HG03196 (cell line): Measurements from ENCODE around the gene ZNF592.

Experiments
- ATAC-seq: cut with Tn5 transposase; IDR thresholded peaks from one replicate; pipeline ENCODE4 v1.9.1; 2021; ENCODE audit not compliant: unreplicated experiment

Gene ZNF592

GRCh38 chr15:84824260-84825007, 76.0 kb downstream of the ZNF592 start:
- ATAC-seq = no peak

DNA sequence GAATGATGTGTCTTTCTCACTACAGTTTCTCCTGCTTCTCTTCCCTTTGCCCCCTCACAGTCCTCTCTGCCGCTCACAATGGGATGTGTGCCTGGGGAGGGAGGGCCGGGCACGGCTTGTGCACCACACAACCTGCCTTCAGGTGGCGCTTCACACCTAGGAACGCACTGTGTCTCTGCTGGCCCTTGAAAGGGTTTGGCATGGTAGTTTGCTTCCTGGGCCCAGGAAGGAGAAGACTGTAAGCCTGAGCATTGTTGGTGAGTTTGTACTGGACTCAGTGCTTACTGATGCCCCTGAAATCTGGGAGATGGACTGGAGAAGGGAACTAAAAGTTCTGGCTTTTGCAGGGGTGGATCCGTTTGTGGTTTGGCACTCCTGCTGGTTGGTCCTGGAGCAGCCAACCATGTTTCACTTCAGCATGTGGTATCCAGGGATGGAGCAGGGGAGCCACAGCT, 78.0 kb downstream of the ZNF592 start:
- no peak for ATAC-seq

DNA sequence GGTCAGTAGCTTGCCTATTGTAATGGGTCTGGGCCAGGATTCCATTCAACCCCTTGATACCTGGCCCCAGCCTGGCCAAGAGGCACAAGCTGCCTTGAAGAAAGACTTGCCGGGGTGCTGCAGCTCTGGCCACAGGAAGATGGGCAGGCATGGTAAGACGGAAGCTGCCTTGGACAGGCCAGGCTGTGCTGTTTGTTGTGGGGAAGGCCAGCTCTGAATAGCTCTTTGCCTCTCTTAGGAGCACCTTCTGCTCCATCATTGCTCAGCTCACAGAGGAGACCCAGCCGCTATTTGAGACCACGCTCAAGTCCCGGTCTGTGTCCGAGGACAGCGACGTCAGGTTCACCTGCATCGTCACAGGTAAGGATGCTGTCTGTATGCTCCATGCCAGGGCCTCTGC, 78.9 kb downstream of the ZNF592 start:
- ATAC-seq = no peak

DNA sequence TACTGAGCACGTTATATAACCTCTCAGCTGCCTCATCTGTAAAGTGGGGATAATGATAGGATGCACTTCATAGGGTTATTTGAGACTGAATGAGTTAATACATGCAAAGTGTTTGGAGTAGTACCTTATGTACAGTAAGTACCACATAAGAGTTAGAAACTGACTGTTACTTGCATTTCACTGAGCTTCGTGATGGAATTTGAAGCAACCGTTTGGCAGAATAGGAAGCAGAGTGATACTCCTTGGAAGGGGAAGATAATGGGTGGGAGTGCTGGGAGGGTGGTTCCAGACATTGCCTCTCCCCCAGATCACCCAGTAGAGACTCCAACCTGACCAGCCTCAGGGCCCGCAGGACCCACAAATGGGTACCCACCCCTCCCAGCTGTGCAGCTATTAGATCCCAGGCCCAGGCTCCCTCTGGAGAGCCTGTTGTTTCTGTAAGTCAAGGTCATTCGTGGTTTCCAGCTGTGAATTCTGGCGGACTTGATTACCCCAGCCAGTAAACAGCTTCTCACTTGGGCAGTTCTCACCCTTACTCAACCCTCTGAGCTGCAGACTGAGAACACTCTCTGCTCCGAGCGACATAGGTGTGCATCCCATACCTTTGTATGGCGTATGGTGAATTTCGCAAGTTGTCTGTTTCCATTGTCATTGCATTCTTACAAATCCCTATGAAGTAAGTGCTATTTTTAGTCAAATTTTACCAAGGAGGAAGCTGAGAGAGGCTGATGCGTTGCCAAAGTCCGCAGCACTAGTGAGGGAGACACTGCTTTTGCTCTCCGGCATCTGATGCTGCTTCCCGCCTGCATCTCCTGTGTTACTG, 79.9 kb downstream of the ZNF592 start:
- no peak for ATAC-seq

GRCh38 chr15:84829428-84829827, 81.0 kb downstream of the ZNF592 start:
- ATAC-seq = no peak

GRCh38 chr15:84830036-84830435, 81.6 kb downstream of the ZNF592 start:
- ATAC-seq = no peak

DNA sequence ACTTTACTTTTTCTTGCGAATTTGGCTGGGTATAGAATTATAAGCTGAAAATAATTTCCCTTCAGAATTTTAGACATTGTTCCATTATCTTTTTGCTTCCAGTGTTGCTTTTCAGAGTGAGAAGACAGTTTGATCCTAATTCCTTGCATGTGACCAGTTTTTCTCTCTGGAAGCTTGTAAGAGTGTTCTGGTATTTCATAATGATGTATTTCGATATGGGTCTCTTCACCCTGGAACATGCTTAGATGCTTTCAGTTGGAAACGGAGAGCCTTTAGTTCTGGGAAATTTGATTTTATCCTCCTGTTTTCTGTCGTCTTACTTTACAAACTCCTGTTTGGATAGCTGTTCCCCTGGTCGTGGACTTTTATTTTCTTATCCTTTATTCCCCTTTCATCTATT, 82.6 kb downstream of the ZNF592 start:
- no peak for ATAC-seq

DNA sequence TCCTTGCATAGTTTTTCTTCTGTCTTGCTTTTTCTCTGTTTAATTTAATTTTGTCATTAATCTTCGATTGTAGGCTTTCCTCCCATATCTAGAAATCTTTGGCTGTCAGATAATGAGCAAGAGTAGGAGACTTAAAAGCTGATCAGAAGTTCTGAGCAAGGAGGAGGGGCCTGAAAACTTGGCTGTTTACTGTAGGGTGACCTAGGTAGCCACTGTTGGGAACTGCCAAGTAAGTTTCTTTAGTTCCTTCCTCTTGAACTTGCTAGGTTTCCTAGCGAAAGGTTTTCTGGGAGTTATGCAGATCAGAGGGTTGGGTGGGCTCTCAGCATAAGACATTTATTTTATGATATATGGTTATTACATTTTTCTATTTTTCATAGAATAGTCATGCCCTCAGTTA, 83.2 kb downstream of the ZNF592 start:
- no peak for ATAC-seq

- ATAC-seq = no peak
These were observed 84.2 kb downstream of the ZNF592 start for GRCh38 chr15:84832448-84833040.

GRCh38 chr15:84833447-84834228, 85.2 kb downstream of the ZNF592 start:
- ATAC-seq = no peak

DNA sequence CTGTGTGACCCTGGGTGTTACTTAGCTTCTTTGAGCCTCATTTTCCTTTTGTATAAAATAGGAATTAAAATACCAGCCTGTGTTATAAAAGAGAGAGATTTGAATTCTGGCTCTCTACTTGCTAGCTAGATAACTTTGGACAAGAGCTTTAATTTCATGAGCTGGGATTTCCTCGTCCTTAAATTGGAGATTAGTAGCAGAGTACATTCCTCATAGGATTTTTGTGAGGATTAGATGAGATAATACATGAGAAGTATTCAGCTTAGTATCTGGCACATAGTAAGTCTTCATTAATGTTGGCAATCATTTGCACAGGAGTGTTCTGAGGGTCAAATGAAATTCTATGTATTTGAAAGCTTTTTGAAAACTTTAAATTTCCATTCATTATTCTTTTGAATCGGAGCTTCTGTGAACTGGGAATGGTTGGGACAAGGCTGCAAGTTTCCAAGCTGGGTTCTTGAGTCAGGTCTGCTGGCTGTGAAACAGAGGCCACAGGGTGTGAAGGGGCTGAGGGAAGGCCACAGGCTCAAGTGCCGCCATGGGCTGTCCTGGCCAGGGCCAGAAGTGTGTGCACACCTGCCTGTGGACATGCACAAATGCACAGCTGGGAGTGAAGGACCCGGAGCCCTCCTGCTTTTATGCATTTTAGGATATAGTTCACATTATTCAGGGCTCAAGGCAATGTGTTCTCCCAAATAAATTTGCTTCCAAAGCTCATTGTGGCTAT, 86.0 kb downstream of the ZNF592 start:
- ATAC-seq = no peak

DNA sequence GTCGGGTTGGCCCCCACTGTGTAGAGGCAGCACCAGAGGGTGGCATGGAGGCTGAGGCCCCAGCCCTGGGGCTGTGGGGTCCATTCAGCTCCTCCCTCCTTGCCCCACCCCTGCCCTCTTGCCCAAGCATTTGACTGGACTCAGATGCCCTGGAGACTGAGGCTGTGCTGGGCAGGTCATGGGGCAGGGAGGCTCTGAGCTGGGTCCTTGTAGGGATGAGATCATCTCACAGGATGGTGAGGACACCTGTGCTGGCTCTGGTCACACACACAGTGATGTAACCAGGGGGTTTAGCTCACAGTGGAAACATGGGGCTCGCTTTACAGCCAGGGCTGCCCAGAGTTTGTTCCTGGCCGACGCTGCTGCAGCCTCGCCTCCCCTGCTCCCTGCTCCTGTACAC, 86.6 kb downstream of the ZNF592 start:
- ATAC-seq = no peak

DNA sequence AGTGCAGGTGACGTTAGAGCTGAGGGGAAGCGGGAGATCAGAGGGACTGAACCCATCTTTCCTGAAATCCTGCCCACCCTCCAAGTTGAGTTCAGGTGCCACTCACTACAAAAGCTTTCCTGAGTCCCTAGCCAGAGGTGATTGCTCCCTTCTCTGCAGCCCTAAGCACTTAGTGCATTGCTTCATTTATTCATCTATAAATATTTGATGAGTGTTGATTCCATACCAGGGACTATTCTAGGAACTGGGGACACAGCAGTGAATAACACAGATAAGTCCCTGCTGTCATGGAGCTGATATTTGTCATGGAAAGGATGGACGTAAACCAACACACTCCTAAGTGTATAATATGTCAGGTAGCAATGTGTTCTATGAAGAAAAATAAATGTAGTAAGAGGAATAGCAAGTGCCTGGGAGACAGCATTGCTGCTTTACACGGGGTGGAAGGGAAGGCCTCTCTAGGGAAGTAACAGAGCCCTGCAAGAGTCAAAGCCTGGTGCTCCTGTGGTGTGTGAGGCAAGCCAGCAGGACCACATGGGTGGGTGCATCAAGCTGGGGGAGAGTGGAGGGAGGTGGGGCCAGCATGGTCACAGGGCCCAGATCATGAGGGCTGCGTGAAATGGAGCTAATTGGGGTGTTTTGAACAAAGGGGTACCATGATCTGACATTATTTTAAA, 87.4 kb downstream of the ZNF592 start:
- no peak for ATAC-seq

GRCh38 chr15:84836844-84837243, 88.5 kb downstream of the ZNF592 start:
- ATAC-seq = no peak

DNA sequence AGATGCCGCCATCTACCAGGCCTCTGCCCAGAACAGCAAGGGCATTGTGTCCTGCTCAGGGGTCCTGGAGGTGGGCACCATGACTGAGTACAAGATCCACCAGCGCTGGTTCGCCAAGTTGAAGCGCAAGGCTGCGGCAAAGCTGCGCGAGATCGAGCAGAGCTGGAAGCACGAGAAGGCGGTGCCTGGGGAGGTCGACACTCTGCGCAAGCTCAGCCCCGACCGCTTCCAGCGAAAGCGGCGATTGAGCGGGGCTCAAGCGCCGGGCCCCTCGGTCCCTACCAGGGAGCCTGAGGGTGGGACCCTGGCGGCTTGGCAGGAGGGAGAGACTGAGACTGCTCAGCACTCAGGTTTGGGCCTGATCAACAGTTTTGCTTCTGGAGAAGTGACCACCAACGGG, 91.3 kb downstream of the ZNF592 start:
- no peak for ATAC-seq

GRCh38 chr15:84840255-84840654, 91.9 kb downstream of the ZNF592 start:
- ATAC-seq = no peak

DNA sequence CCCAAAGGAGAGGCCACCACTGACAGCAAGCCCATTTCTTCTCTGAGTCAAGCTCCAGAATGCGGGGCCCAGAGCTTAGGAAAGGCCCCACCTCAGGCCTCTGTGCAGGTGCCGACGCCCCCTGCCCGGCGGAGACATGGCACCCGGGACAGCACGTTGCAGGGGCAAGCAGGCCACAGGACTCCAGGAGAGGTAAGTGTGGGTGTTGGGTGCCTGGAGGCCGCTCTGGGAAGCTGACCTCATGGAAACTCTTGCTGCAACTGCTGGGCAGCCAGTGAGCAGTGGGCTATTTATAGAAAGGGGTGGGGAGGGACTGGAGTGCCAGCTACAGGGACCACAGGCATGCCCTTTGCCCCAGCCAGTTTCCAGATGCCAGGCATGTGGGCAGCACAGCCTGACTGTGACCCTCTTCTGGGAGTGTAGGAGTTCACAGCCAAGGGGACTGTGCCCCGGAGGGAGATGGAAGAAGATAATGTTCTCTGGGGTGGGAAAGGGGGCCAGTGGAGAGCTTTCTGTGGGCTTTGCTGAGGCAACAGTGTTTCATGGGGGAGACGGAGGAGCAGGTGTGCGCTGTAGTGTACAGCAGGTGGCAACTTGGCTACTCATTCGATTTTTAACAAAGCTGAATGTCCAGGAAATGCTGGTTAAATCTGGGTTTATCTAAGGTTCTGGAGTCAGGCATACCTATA, 92.5 kb downstream of the ZNF592 start:
- ATAC-seq = no peak

- no peak for ATAC-seq
These were observed 94.4 kb downstream of the ZNF592 start for GRCh38 chr15:84842781-84843180.

DNA sequence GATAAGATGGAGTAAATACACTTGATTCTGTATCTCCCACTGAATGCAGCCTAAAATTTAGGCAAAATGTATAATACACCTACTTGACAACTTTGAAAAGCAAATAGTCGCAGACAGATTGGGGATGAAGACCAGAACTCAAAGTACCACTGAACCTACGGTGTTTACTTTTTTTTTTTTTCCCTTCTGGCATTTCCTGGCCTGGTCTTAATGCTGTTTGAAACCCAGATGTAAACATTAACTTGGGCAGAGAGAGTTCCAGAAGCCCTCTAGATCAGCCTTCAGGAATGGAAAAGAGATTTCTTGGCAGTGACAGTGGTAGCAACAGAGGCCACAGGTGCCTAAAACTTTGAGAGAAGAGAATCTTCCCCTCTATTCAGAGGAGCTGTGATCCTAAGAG, 96.6 kb downstream of the ZNF592 start:
- no peak for ATAC-seq
